H1 (cell line): Measurements from ENCODE around the gene C20orf202. TPM values are rescaled to one million over a fixed set of nuclear protein-coding genes. Genes with fewer than 3 reads are reported as not detected.

ENCODE experiments used
- CTCF ChIA-PET: fragments of 300-600 bp; sonication (Branson Sonifier 250); formaldehyde crosslinking; loops from one replicate; lab custom pipeline; 2021; ENCODE audit not compliant: partially characterized antibody; lab: Charles Lee
- POLR2A ChIA-PET: fragments of 300-600 bp; sonication (Branson Sonifier 250); formaldehyde crosslinking; loops from one replicate; lab custom pipeline; 2021; ENCODE audit warnings: inconsistent platforms; ENCODE audit not compliant: partially characterized antibody; lab: Charles Lee
- DNase-seq, 2 experiments: peaks; one replicate each; pipeline versions ENCODE4 v3.0.0 to v3.0.0-alpha.2; 2010 to 2022; ENCODE audit warnings: low spot score in 2 of 2, low read depth in 1 of 2, mixed read lengths in 1 of 2
- FAIRE-seq: peaks from 2 replicates; lab custom pipeline; 2011; peaks lifted over from hg19 to GRCh38; lab: Jason Lieb, UNC
- H2AFZ ChIP-seq: 2 replicates; pipeline ENCODE4 v1.8.1; 2012; ENCODE audit warnings: low read length, inconsistent platforms
- H2AK5ac ChIP-seq: 2 replicates; pipeline ENCODE4 v1.6.1; 2013; ENCODE audit warnings: low read depth, low read length
- H2BK120ac ChIP-seq: replicated peaks from 2 replicates; pipeline ENCODE3; 2013; ENCODE audit warnings: low read depth, low read length, inconsistent platforms
- H2BK12ac ChIP-seq: 2 replicates; pipeline ENCODE4 v1.6.1; 2013; ENCODE audit warnings: low read depth, low read length
- H2BK15ac ChIP-seq: 2 replicates; pipeline ENCODE4 v1.6.1; 2013; ENCODE audit warnings: low read length
- H2BK20ac ChIP-seq: 2 replicates; pipeline ENCODE4 v1.6.1; 2013; ENCODE audit warnings: low read length
- H2BK5ac ChIP-seq: 2 replicates; pipeline ENCODE4 v1.6.1; 2013; ENCODE audit warnings: low read depth, low read length
- H3K14ac ChIP-seq: 2 replicates; pipeline ENCODE4 v1.6.1; 2013; ENCODE audit warnings: inconsistent platforms; ENCODE audit not compliant: insufficient read length
- H3K18ac ChIP-seq: 2 replicates; pipeline ENCODE4 v1.6.1; 2013; ENCODE audit warnings: low read length; ENCODE audit errors: extremely low read depth
- H3K23ac ChIP-seq: 2 replicates; pipeline ENCODE4 v1.6.1; 2013; ENCODE audit warnings: inconsistent platforms; ENCODE audit not compliant: insufficient read length
- H3K23me2 ChIP-seq: 2 replicates; pipeline ENCODE4 v1.6.1; 2013; ENCODE audit warnings: low read depth, low read length
- H3K27ac ChIP-seq: 2 replicates; pipeline ENCODE4 v1.6.1; 2011; ENCODE audit warnings: low read depth, low read length, inconsistent platforms
- H3K27me3 ChIP-seq, 4 experiments: replicated peaks in 1 of 4; 1 replicate in 1 of 4; 2 replicates in 3 of 4; pipeline versions ENCODE4 v1.6.1 to v1.8.1; 2011 to 2013; ENCODE audit warnings: low read length in 3 of 4, mild to moderate bottlenecking in 3 of 4, inconsistent platforms in 2 of 4, mixed read lengths in 2 of 4, moderate library complexity in 1 of 4; ENCODE audit not compliant: control insufficient read depth in 3 of 4, insufficient read depth in 3 of 4; ENCODE audit errors: extremely low read depth in 1 of 4
- H3K36me3 ChIP-seq, 4 experiments: 2 replicates each; pipeline versions ENCODE4 v1.6.1 to v1.8.1; 2011 to 2013; ENCODE audit warnings: mild to moderate bottlenecking in 4 of 4, low read length in 3 of 4, moderate library complexity in 2 of 4, control low read depth in 1 of 4, inconsistent platforms in 1 of 4; ENCODE audit not compliant: insufficient read depth in 4 of 4, control insufficient read depth in 2 of 4
- H3K4ac ChIP-seq: replicated peaks from 2 replicates; pipeline ENCODE3; 2013; ENCODE audit warnings: low read length, low read depth, mixed read lengths, inconsistent platforms; ENCODE audit not compliant: insufficient read length
- H3K4me1 ChIP-seq, 4 experiments: replicated peaks in 1 of 4; 1 replicate in 1 of 4; 2 replicates in 3 of 4; pipeline versions ENCODE4 v1.6.1 to v1.8.1; 2011 to 2013; ENCODE audit warnings: low read length in 3 of 4, inconsistent platforms in 2 of 4, mixed read lengths in 1 of 4; ENCODE audit not compliant: insufficient read depth in 4 of 4, control insufficient read depth in 3 of 4
- H3K4me2 ChIP-seq, 2 experiments: 2 replicates each; pipeline versions ENCODE4 v1.6.1 to v1.8.1; 2011 to 2013; ENCODE audit warnings: low read depth in 2 of 2, low read length in 2 of 2, control low read depth in 1 of 2, inconsistent platforms in 1 of 2, mild to moderate bottlenecking in 1 of 2; ENCODE audit not compliant: insufficient read depth in 1 of 2
- H3K4me3 ChIP-seq, 4 experiments: fragments of 200-600, 300-600 bp in 1 of 4; sonication (generic), shearing (Covaris generic), sonication (Bioruptor Twin) in 1 of 4; 2 replicates each; pipeline versions ENCODE4 v1.5.1 to v1.8.1; 2011 to 2016; ENCODE audit warnings: low read length in 4 of 4, low read depth in 3 of 4, control low read depth in 2 of 4, inconsistent platforms in 2 of 4, mild to moderate bottlenecking in 2 of 4, mixed read lengths in 1 of 4, moderate library complexity in 1 of 4; ENCODE audit not compliant: insufficient read depth in 2 of 4; ENCODE audit errors: extremely low read depth in 1 of 4
- H3K56ac ChIP-seq: replicated peaks from 2 replicates; pipeline ENCODE3; 2013; ENCODE audit warnings: low read depth, mild to moderate bottlenecking, mixed read lengths, low read length, inconsistent platforms; ENCODE audit not compliant: insufficient read length
- H3K79me1 ChIP-seq: 2 replicates; pipeline ENCODE4 v1.6.1; 2013; ENCODE audit warnings: low read depth, low read length, control low read depth
- H3K79me2 ChIP-seq, 2 experiments: 2 replicates each; pipeline versions ENCODE4 v1.6.1 to v1.8.1; 2012 to 2013; ENCODE audit warnings: low read length in 2 of 2, mild to moderate bottlenecking in 2 of 2, inconsistent platforms in 1 of 2; ENCODE audit not compliant: insufficient read depth in 2 of 2, control insufficient read depth in 1 of 2
- H3K9ac ChIP-seq, 4 experiments: replicated peaks in 1 of 4; 1 replicate in 1 of 4; 2 replicates in 3 of 4; pipeline versions ENCODE4 v1.6.1 to v1.8.1; 2011 to 2013; ENCODE audit warnings: low read depth in 3 of 4, low read length in 3 of 4, control low read depth in 2 of 4, mild to moderate bottlenecking in 2 of 4, moderate library complexity in 2 of 4, inconsistent platforms in 1 of 4; ENCODE audit errors: extremely low read depth in 1 of 4
- H3K9me3 ChIP-seq, 2 experiments: 2 replicates each; pipeline versions ENCODE4 v1.6.1 to v1.8.1; 2012 to 2013; ENCODE audit warnings: mild to moderate bottlenecking in 2 of 2, moderate library complexity in 2 of 2, control low read depth in 1 of 2, inconsistent platforms in 1 of 2, low read depth in 1 of 2, low read length in 1 of 2, mixed read lengths in 1 of 2; ENCODE audit not compliant: insufficient read depth in 2 of 2
- H4K20me1 ChIP-seq, 2 experiments: replicated peaks in 1 of 2; 2 replicates each; pipeline versions ENCODE3 to v1.8.1; 2011 to 2013; ENCODE audit warnings: inconsistent platforms in 2 of 2, low read length in 2 of 2, mild to moderate bottlenecking in 1 of 2; ENCODE audit not compliant: insufficient read depth in 2 of 2, control insufficient read depth in 1 of 2
- H4K5ac ChIP-seq: 2 replicates; pipeline ENCODE4 v1.6.1; 2013; ENCODE audit warnings: low read length, low read depth, mixed read lengths, inconsistent platforms; ENCODE audit not compliant: insufficient read length
- H4K8ac ChIP-seq: 2 replicates; pipeline ENCODE4 v1.8.0; 2013; ENCODE audit warnings: mild to moderate bottlenecking, moderate library complexity, low read length, inconsistent platforms; ENCODE audit not compliant: insufficient read depth; ENCODE audit errors: extremely low read depth
- H4K91ac ChIP-seq: replicated peaks from 2 replicates; pipeline ENCODE3; 2013; ENCODE audit warnings: low read length, mixed read lengths, inconsistent platforms; ENCODE audit not compliant: insufficient read length
- BACH1 ChIP-seq: IDR thresholded peaks from 2 replicates; pipeline ENCODE4 v1.6.1; 2012; ENCODE audit warnings: low read length, improper control_type of control experiment
- CBX5 ChIP-seq: fragments of 300-800, 300-1000 bp; sonication (generic); IDR thresholded peaks from 2 replicates; pipeline ENCODE4 v1.7.1; 2016; ENCODE audit warnings: antibody characterized with exemption, low read length, low read depth
- CEBPB ChIP-seq: IDR thresholded peaks from 2 replicates; pipeline ENCODE4 v1.6.1; 2012; ENCODE audit warnings: low read depth, low read length
- CTBP2 ChIP-seq: IDR thresholded peaks from 2 replicates; pipeline ENCODE4 v1.7.0; 2011; ENCODE audit warnings: borderline replicate concordance, mild to moderate bottlenecking, moderate library complexity, mixed read lengths, low read length; ENCODE audit not compliant: insufficient read depth, insufficient read length
- E2F6 ChIP-seq: IDR thresholded peaks from 2 replicates; pipeline ENCODE4 v1.6.1; 2012; ENCODE audit warnings: inconsistent platforms
- KDM4A ChIP-seq: IDR thresholded peaks from one replicate; pipeline ENCODE4 v1.7.1; 2012; ENCODE audit warnings: low read depth, mild to moderate bottlenecking, moderate library complexity, low read length, inconsistent platforms; ENCODE audit not compliant: severe bottlenecking
- KDM5A ChIP-seq: fragments of 200-600 bp; IDR thresholded peaks from 2 replicates; pipeline ENCODE4 v1.7.1; 2012; ENCODE audit warnings: mild to moderate bottlenecking, low read length, inconsistent platforms, mixed read lengths
- MAFK ChIP-seq: IDR thresholded peaks from 2 replicates; pipeline ENCODE4 v1.6.1; 2012; ENCODE audit warnings: low read depth, mild to moderate bottlenecking, improper control_type of control experiment, low read length
- POLR2A ChIP-seq, 2 experiments: IDR thresholded peaks; 1 replicate in 1 of 2; 2 replicates in 1 of 2; pipeline ENCODE4 v1.6.1; 2011; ENCODE audit warnings: low read depth in 2 of 2, low read length in 2 of 2, mild to moderate bottlenecking in 2 of 2; ENCODE audit errors: control extremely low read depth in 1 of 2
- RAD21 ChIP-seq, 2 experiments: IDR thresholded peaks in 1 of 2; conservative IDR thresholded peaks in 1 of 2; 2 replicates each; pipeline ENCODE4 v1.6.1; 2011; ENCODE audit warnings: low read depth in 2 of 2, low read length in 2 of 2, improper control_type of control experiment in 1 of 2, inconsistent platforms in 1 of 2, mild to moderate bottlenecking in 1 of 2, moderate library complexity in 1 of 2
- SIRT6 ChIP-seq: IDR thresholded peaks from one replicate; pipeline ENCODE4 v1.7.1; 2012; ENCODE audit warnings: low read length, inconsistent platforms
- SIX5 ChIP-seq: IDR thresholded peaks from 2 replicates; pipeline ENCODE4 v1.6.1; 2011; ENCODE audit warnings: mild to moderate bottlenecking, low read depth, low read length
- WGBS, 2 experiments: shearing (Covaris generic) in 1 of 2; methylation state at CpG; one replicate each; pipeline versions ENCODE4 v1.1.6 to v1.1.7; 2013 to 2015; ENCODE audit warnings: low lambda C conversion rate in 2 of 2, mixed read lengths in 2 of 2, inconsistent platforms in 1 of 2, low coverage in 1 of 2, missing lambda C conversion rate in 1 of 2; ENCODE audit not compliant: insufficient replicate concordance in 2 of 2, insufficient coverage in 1 of 2, insufficient read length in 1 of 2; ENCODE audit errors: extremely low coverage in 1 of 2, missing lambda C conversion rate in 1 of 2; 5-methylcytosine and 5-hydroxymethylcytosine counted together
- polyA plus RNA-seq, 7 experiments: library from polyadenylated mRNA; depleted of rRNA in 3 of 7; stranded (reverse) in 5 of 7; unstranded in 2 of 7; fragments of >200 nt in 5 of 7; fragments of 200-250 nt in 2 of 7; gene quantifications; 1 replicate in 5 of 7; 2 replicates in 1 of 7; 4 replicates in 1 of 7; pipeline versions ENCODE4 v1.2.1 to v1.2.3, GENCODE V29; 2011 to 2013; ENCODE audit warnings: missing spikeins in 2 of 7, mixed read lengths in 2 of 7
- total RNA-seq: library from RNA; stranded (reverse); fragmentation: NEBNext Ultra II Directional; extraction: Animal tissue kit (Norgen Biotek cat#: 25700); gene quantifications from 2 replicates; pipeline ENCODE4 v1.2.1, GENCODE V29; 2021

The C20orf202 gene
- total and polyA plus RNA-seq, 2 of the 8 experiments (the other 6 are each of a cell fraction or from before 2014, with no cell fraction given) = 0.12 TPM; not detected in 1

- no peak overlapping the region for H3K14ac ChIP-seq
- H3K18ac ChIP-seq = no peak overlapping the region
- no peak overlapping the region for H3K56ac ChIP-seq
- H4K20me1 ChIP-seq = no peaks in the 10 kb centered on the region
- H3K4me1 ChIP-seq = no peaks in the 10 kb centered on the region
- no peak for DNase-seq
- H3K36me3 ChIP-seq = peaks cover 0 to 4% (median 2%) of the 10 kb centered on the region in 4 experiments; a peak in 3 of 8 replicates
- no peaks in the 10 kb centered on the region for H3K9me3 ChIP-seq
- H3K79me2 ChIP-seq = peaks cover 0 to 2% of the 10 kb centered on the region in 2 experiments; a peak in 1 of 4 replicates
- no peaks in the 10 kb centered on the region for H3K23me2 ChIP-seq
- no peaks in the 10 kb centered on the region for H3K79me1 ChIP-seq
- POLR2A ChIA-PET = no interaction called here
- H3K27ac ChIP-seq = no peak overlapping the region
- no peak overlapping the region for H2BK12ac ChIP-seq
- H3K23ac ChIP-seq = no peak overlapping the region
- no peak for FAIRE-seq
- H2AK5ac ChIP-seq = no peak overlapping the region
- H3K27me3 ChIP-seq = no peaks in the 10 kb centered on the region
- H3K4me2 ChIP-seq = no peak overlapping the region
- H2BK20ac ChIP-seq = no peak overlapping the region
- no peak overlapping the region for H2BK120ac ChIP-seq
- no peak overlapping the region for H3K4me3 ChIP-seq
- no peak overlapping the region for H3K4ac ChIP-seq
- WGBS, 2 experiments = 93% methylated on average over 1 of the region's 1 CpG; no CpG with 5 or more reads in 1 of the 2 experiments
- H2BK15ac ChIP-seq = no peak overlapping the region
- TF ChIP-seq MAFK (no peak), CTBP2 (no peak), POLR2A (IDR thresholded peaks at IDR 0.05; ENCODE audit: control extremely low read depth in 1 of 2, low read depth in 2 of 2, low read length in 2 of 2) (no peak), SIX5 (no peak), KDM4A (no peak), E2F6 (no peak), RAD21 (IDR thresholded peaks at IDR 0.05 in 1 of 2, conservative IDR thresholded peaks at IDR 0.05 in 1 of 2; ENCODE audit: low read depth in 2 of 2, low read length in 2 of 2) (no peak), BACH1 (no peak), KDM5A (no peak), SIRT6 (no peak), CBX5 (no peak), CEBPB (no peak)
- CTCF ChIA-PET = no interaction called here
- no peak overlapping the region for H4K91ac ChIP-seq
- no peak overlapping the region for H4K5ac ChIP-seq
- no peak overlapping the region for H3K9ac ChIP-seq
- no peak overlapping the region for H4K8ac ChIP-seq
- H2AFZ ChIP-seq = no peak overlapping the region
- no peak overlapping the region for H2BK5ac ChIP-seq
Measured at GRCh38 chr20:1154691-1155090, 48.6 kb upstream of the C20orf202 start.
